Gastroesophageal sphincter (tissue), 3 donors: Measurements from ENCODE around the gene NDUFS4.

ENCODE experiments used
- EP300 ChIP-seq: sonication (generic); formaldehyde crosslinking; IDR thresholded peaks from one replicate; pipeline ENCODE4 v1.6.1; 2017; ENCODE audit warnings: antibody characterized with exemption, mild to moderate bottlenecking
- POLR2A ChIP-seq, 2 donors: fragments of 450-650 bp; IDR thresholded peaks; one replicate each; pipeline ENCODE4 v1.6.1; 2017; ENCODE audit warnings: antibody characterized with exemption in 2 of 2, mild to moderate bottlenecking in 2 of 2, moderate library complexity in 1 of 2
- POLR2AphosphoS5 ChIP-seq: sonication (generic); formaldehyde crosslinking; IDR thresholded peaks from one replicate; pipeline ENCODE4 v1.6.1; 2017; ENCODE audit warnings: antibody characterized with exemption
- TF ChIP-seq, protein P1 (sequence below), 4 experiments: fragments of 200-600 bp in 2 of 4; fragments of 450-650 bp in 2 of 4; sonication (generic) in 1 of 4; IDR thresholded peaks; one replicate each; pipeline ENCODE4 v1.5.1; 2017 to 2019; ENCODE audit warnings: antibody characterized with exemption in 4 of 4, mild to moderate bottlenecking in 2 of 4, moderate library complexity in 2 of 4

DNA sequence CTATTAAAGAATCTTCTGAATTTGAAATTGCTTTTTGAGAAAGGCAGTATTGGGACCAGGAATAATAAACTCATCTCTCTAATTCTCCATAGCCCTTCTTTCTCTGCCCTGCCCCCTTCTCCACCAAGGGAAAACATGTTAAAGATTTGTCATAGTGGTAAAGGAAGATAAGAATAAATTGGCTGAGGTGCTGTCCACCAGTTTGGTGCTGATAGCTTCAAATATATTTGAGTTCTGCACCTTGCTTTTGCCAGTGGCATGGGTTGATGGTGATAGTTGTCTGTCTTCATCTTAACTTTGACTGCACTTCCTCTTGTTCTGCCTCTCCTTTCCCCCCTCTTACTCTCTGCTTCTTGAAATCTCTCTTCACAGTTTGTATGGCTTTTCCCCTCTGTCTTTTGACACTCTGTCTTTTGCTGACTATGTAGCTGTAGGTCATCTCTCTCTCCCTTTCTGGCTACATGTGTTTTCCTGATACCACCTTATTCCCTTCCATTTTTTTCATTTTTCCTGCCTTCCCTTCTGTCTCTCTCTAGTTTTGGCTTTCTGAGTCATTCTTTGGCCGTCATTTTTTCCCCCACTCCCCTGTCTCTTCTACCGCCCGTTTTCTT lies 56.6 kb downstream of the NDUFS4 start:
- no peak for TF ChIP-seq POLR2A (IDR thresholded peaks at IDR 0.05)
- no peak for TF ChIP-seq POLR2AphosphoS5
- TF ChIP-seq, protein P1, sequence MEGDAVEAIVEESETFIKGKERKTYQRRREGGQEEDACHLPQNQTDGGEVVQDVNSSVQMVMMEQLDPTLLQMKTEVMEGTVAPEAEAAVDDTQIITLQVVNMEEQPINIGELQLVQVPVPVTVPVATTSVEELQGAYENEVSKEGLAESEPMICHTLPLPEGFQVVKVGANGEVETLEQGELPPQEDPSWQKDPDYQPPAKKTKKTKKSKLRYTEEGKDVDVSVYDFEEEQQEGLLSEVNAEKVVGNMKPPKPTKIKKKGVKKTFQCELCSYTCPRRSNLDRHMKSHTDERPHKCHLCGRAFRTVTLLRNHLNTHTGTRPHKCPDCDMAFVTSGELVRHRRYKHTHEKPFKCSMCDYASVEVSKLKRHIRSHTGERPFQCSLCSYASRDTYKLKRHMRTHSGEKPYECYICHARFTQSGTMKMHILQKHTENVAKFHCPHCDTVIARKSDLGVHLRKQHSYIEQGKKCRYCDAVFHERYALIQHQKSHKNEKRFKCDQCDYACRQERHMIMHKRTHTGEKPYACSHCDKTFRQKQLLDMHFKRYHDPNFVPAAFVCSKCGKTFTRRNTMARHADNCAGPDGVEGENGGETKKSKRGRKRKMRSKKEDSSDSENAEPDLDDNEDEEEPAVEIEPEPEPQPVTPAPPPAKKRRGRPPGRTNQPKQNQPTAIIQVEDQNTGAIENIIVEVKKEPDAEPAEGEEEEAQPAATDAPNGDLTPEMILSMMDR (IDR thresholded peaks at IDR 0.05), result no peak
- no peak for TF ChIP-seq EP300
